Tibial nerve (tissue), 4 donors: ENCODE results near the gene TMC4. TPM values are rescaled to one million over a fixed set of nuclear protein-coding genes. Genes with fewer than 3 reads are reported as not detected.
"Not testable (repeated sequence)": the region's sequence is repeated elsewhere in the genome, so short reads cannot be mapped to it uniquely, and the experiment has no call there.

Experiments used
- DNase-seq, 2 donors: peaks; one replicate each; pipeline ENCODE4 v3.0.0-alpha.2; 2019; ENCODE audit warnings: low spot score in 2 of 2
- H3K27ac ChIP-seq, 4 donors: fragments of 200-600 bp; sonication (generic) in 3 of 4; one replicate each; pipeline ENCODE4 v1.5.1; 2017 to 2019; ENCODE audit warnings: mild to moderate bottlenecking in 1 of 4
- H3K27me3 ChIP-seq, 2 donors: fragments of 200-600 bp; sonication (generic) in 1 of 2; one replicate each; pipeline versions ENCODE4 v1.5.1 to v1.6.0; 2017 to 2019
- H3K36me3 ChIP-seq, 3 donors: fragments of 200-600 bp; sonication (generic); one replicate each; pipeline ENCODE4 v1.5.1; 2018 to 2019
- H3K4me1 ChIP-seq, 4 donors: fragments of 200-600 bp; sonication (generic) in 3 of 4; one replicate each; pipeline ENCODE4 v1.5.1; 2017 to 2019
- H3K4me3 ChIP-seq, 4 donors: fragments of 200-600 bp; sonication (generic) in 3 of 4; one replicate each; pipeline ENCODE4 v1.5.1; 2017 to 2019; ENCODE audit warnings: mild to moderate bottlenecking in 1 of 4, moderate library complexity in 1 of 4
- H3K9me3 ChIP-seq, 4 donors: fragments of 200-600 bp; sonication (generic) in 3 of 4; one replicate each; pipeline ENCODE4 v1.5.1; 2017 to 2019
- CTCF ChIP-seq, 5 experiments: fragments of 200-600 bp in 3 of 5; fragments of 450-650 bp in 2 of 5; sonication (generic) in 3 of 5; IDR thresholded peaks; one replicate each; pipeline ENCODE4 v1.5.1; 2016 to 2019; ENCODE audit warnings: antibody characterized with exemption in 5 of 5, mild to moderate bottlenecking in 3 of 5, moderate library complexity in 2 of 5
- EP300 ChIP-seq, 2 donors: sonication (generic); formaldehyde crosslinking; IDR thresholded peaks; one replicate each; pipeline ENCODE4 v1.6.1; 2017; ENCODE audit warnings: antibody characterized with exemption in 2 of 2, mild to moderate bottlenecking in 1 of 2
- POLR2A ChIP-seq, 2 donors: fragments of 450-650 bp; IDR thresholded peaks; one replicate each; pipeline ENCODE4 v1.6.1; 2017; ENCODE audit warnings: antibody characterized with exemption in 2 of 2, mild to moderate bottlenecking in 2 of 2, moderate library complexity in 2 of 2
- WGBS, 2 donors: methylation state at CpG; one replicate each; pipeline ENCODE4 v1.1.5; 2018; 5-methylcytosine and 5-hydroxymethylcytosine counted together
- total RNA-seq, 4 donors: library from RNA; depleted of rRNA; stranded (reverse); fragments of >200 nt; gene quantifications; one replicate each; pipeline ENCODE4 v1.1.0, GENCODE V29; 2016

Gene TMC4
- total RNA-seq, 4 donors from 2014 or later: 0.22 to 8.8 (median 4.4) TPM; not detected in 1

- 71 to 76% methylated on average over 21 to 23 of the region's 23 CpGs for WGBS, 2 donors
- Histone ChIP-seq H3K27me3 (no peaks in the 10 kb centered on the region), H3K4me1 (no peaks in the 10 kb centered on the region), H3K27ac (no peak overlapping the region), H3K36me3 (peaks cover 0 to 65% (median 0%) of the 10 kb centered on the region in 3 donors), H3K4me3 (no peak overlapping the region), H3K9me3 (no peaks in the 10 kb centered on the region)
- TF ChIP-seq CTCF (IDR thresholded peaks at IDR 0.05): no peak
- TF ChIP-seq EP300 (IDR thresholded peaks at IDR 0.05): no peak
- TF ChIP-seq POLR2A (IDR thresholded peaks at IDR 0.05): no peak
- no peak for DNase-seq
Measured at GRCh38 chr19:54178581-54179261, 5.8 kb upstream of the TMC4 start.

- no peak for DNase-seq
- Histone ChIP-seq H3K27me3 (peaks cover 0 to 8% of the 10 kb centered on the region in 2 donors), H3K9me3 (no peaks in the 10 kb centered on the region), H3K36me3 (peaks cover 0 to 31% (median 0%) of the 10 kb centered on the region in 3 donors), H3K4me1 (peaks cover 0 to 5% (median 0%) of the 10 kb centered on the region in 4 donors), H3K27ac (no peak overlapping the region), H3K4me3 (no peak overlapping the region)
- TF ChIP-seq EP300 (IDR thresholded peaks at IDR 0.05): no peak
- TF ChIP-seq POLR2A (IDR thresholded peaks at IDR 0.05): no peak
- no peak for TF ChIP-seq CTCF (IDR thresholded peaks at IDR 0.05)
- WGBS, 2 donors: 56 to 58% methylated on average over 16 to 20 of the region's 25 CpGs
Measured at GRCh38 chr19:54173951-54174834, 1.2 kb upstream of the TMC4 start.

- H3K27me3 ChIP-seq: peaks cover 0 to 8% of the 10 kb centered on the region in 2 donors
- no peak overlapping the region for H3K4me3 ChIP-seq
- H3K27ac ChIP-seq: peak overlapping the region in 1 of 4 donors; percentile 72
- peaks cover 0 to 23% (median 0%) of the 10 kb centered on the region in 3 donors for H3K36me3 ChIP-seq
- no peak for DNase-seq
- peaks cover 0 to 8% (median under 1%) of the 10 kb centered on the region in 4 donors for H3K4me1 ChIP-seq
- no peak for TF ChIP-seq POLR2A (IDR thresholded peaks at IDR 0.05)
- 27 to 42% methylated on average over 15 of the region's 15 CpGs for WGBS, 2 donors
- no peaks in the 10 kb centered on the region for H3K9me3 ChIP-seq
Measured at GRCh38 chr19:54173359-54173699, 369 bp upstream of the TMC4 start.

GRCh38 chr19:54171736-54172431, 1.1 kb downstream of the TMC4 start:
- Histone ChIP-seq H3K4me1 (peaks cover 0 to 11% (median 2%) of the 10 kb centered on the region in 4 donors), H3K36me3 (peaks cover 0 to 17% (median 0%) of the 10 kb centered on the region in 3 donors), H3K27ac (peak overlapping the region in 2 of 4 donors; percentile 6 to 72)
- WGBS, 2 donors: 70% methylated on average over 15 to 17 of the region's 23 CpGs
- H3K9me3 ChIP-seq, H3K4me3 ChIP-seq, H3K27me3 ChIP-seq, DNase-seq: not testable (repeated sequence)

- TF ChIP-seq EP300 (IDR thresholded peaks at IDR 0.05) (no peak), POLR2A (IDR thresholded peaks at IDR 0.05) (no peak), CTCF (IDR thresholded peaks at IDR 0.05) (no peak)
- Histone ChIP-seq H3K4me3 (no peak overlapping the region), H3K27me3 (peaks cover 0 to 8% of the 10 kb centered on the region in 2 donors), H3K27ac (no peak overlapping the region), H3K36me3 (no peaks in the 10 kb centered on the region), H3K4me1 (peaks cover 0 to 20% (median 2%) of the 10 kb centered on the region in 4 donors), H3K9me3 (no peaks in the 10 kb centered on the region)
- 83 to 85% methylated on average over 21 of the region's 21 CpGs for WGBS, 2 donors
- DNase-seq: no peak
Measured at GRCh38 chr19:54169149-54169740, 3.7 kb downstream of the TMC4 start.
